Neuronal stem cell (in vitro differentiated cells): ENCODE results near the gene SLBP.
A peak's percentile ranks its signal among the peaks of the same experiment; 100 is the strongest.

Source experiments
- DNase-seq: peaks from one replicate; pipeline ENCODE4 v3.0.0-alpha.2; 2013; ENCODE audit warnings: low spot score
- H2AFZ ChIP-seq: one replicate; pipeline ENCODE4 v1.6.1; 2013; ENCODE audit warnings: mild to moderate bottlenecking, low read length, inconsistent platforms
- H2AK5ac ChIP-seq: 2 replicates; pipeline ENCODE4 v1.6.1; 2013; ENCODE audit warnings: low read depth, mild to moderate bottlenecking, inconsistent platforms, low read length, moderate library complexity, mixed read lengths
- H2BK120ac ChIP-seq: 2 replicates; pipeline ENCODE4 v1.6.1; 2013; ENCODE audit warnings: low read depth, mild to moderate bottlenecking, inconsistent platforms, low read length, moderate library complexity, mixed read lengths
- H2BK12ac ChIP-seq: one replicate; pipeline ENCODE4 v1.6.1; 2013; ENCODE audit warnings: low read length, inconsistent platforms
- H2BK15ac ChIP-seq: 2 replicates; pipeline ENCODE4 v1.6.1; 2013; ENCODE audit warnings: mild to moderate bottlenecking, low read length, inconsistent platforms, mixed read lengths
- H2BK5ac ChIP-seq: one replicate; pipeline ENCODE4 v1.6.1; 2013; ENCODE audit warnings: inconsistent platforms, mild to moderate bottlenecking, low read length, moderate library complexity
- H3K14ac ChIP-seq: one replicate; pipeline ENCODE4 v1.6.1; 2013; ENCODE audit warnings: low read length, inconsistent platforms
- H3K18ac ChIP-seq: 2 replicates; pipeline ENCODE4 v1.6.1; 2013; ENCODE audit warnings: low read length, inconsistent platforms
- H3K23ac ChIP-seq: 2 replicates; pipeline ENCODE4 v1.6.1; 2013; ENCODE audit warnings: low read depth, mild to moderate bottlenecking, mixed read lengths, low read length, inconsistent platforms; ENCODE audit not compliant: poor library complexity
- H3K27ac ChIP-seq: replicated peaks from 3 replicates; pipeline ENCODE4 v1.5.1; 2013; ENCODE audit warnings: low read length, inconsistent platforms
- H3K27me3 ChIP-seq, 3 experiments: 2 replicates each; pipeline ENCODE4 v1.6.1; 2013; ENCODE audit warnings: low read length in 3 of 3, mild to moderate bottlenecking in 2 of 3, inconsistent platforms in 1 of 3, low read depth in 1 of 3, mixed read lengths in 1 of 3, moderate library complexity in 1 of 3; ENCODE audit not compliant: control insufficient read depth in 3 of 3, insufficient read depth in 3 of 3
- H3K36me3 ChIP-seq, 2 donors: replicated peaks in 1 of 2; 2 replicates each; pipeline ENCODE4 v1.6.1; 2013; ENCODE audit warnings: low read length in 2 of 2; ENCODE audit not compliant: control insufficient read depth in 2 of 2, insufficient read depth in 2 of 2
- H3K4ac ChIP-seq: 2 replicates; pipeline ENCODE4 v1.6.1; 2013; ENCODE audit warnings: inconsistent platforms, mild to moderate bottlenecking, low read length, moderate library complexity
- H3K4me1 ChIP-seq, 2 donors: 1 replicate in 1 of 2; 2 replicates in 1 of 2; pipeline ENCODE4 v1.6.1; 2013; ENCODE audit warnings: low read length in 2 of 2, low read depth in 1 of 2; ENCODE audit not compliant: control insufficient read depth in 2 of 2, insufficient read depth in 1 of 2
- H3K4me2 ChIP-seq: one replicate; pipeline ENCODE4 v1.6.1; 2013; ENCODE audit warnings: mild to moderate bottlenecking, low read length, inconsistent platforms; ENCODE audit not compliant: insufficient read depth, poor library complexity, severe bottlenecking
- H3K4me3 ChIP-seq, 2 donors: 2 replicates each; pipeline ENCODE4 v1.5.1; 2013; ENCODE audit warnings: low read length in 2 of 2, mild to moderate bottlenecking in 2 of 2, inconsistent platforms in 1 of 2, moderate library complexity in 1 of 2
- H3K79me1 ChIP-seq: one replicate; pipeline ENCODE4 v1.6.1; 2013; ENCODE audit warnings: low read depth, mild to moderate bottlenecking, inconsistent platforms, low read length, moderate library complexity
- H3K9ac ChIP-seq: one replicate; pipeline ENCODE4 v1.6.1; 2013; ENCODE audit warnings: mild to moderate bottlenecking, low read depth, low read length, inconsistent platforms; ENCODE audit not compliant: poor library complexity
- H3K9me3 ChIP-seq, 2 donors: replicated peaks in 1 of 2; 2 replicates each; pipeline versions ENCODE3 to v1.6.1; 2013; ENCODE audit warnings: low read length in 2 of 2, mild to moderate bottlenecking in 2 of 2, inconsistent platforms in 1 of 2, low read depth in 1 of 2, mixed read lengths in 1 of 2, moderate library complexity in 1 of 2; ENCODE audit not compliant: control insufficient read depth in 2 of 2, insufficient read depth in 1 of 2
- H4K8ac ChIP-seq: one replicate; pipeline ENCODE4 v1.6.1; 2013; ENCODE audit warnings: low read depth, mild to moderate bottlenecking, inconsistent platforms, low read length, moderate library complexity
- H4K91ac ChIP-seq: one replicate; pipeline ENCODE4 v1.6.1; 2013; ENCODE audit warnings: low read length, low read depth, mild to moderate bottlenecking, inconsistent platforms; ENCODE audit not compliant: poor library complexity
- WGBS, 2 donors: extraction: QIAGEN DNeasy Blood & Tissue Kit; methylation state at CpG; one replicate each; pipeline ENCODE4 v1.1.7; 2013; ENCODE audit warnings: missing lambda C conversion rate in 2 of 2, mixed read lengths in 1 of 2; ENCODE audit not compliant: insufficient read length in 2 of 2, insufficient replicate concordance in 1 of 2; ENCODE audit errors: extremely low coverage in 2 of 2; 5-methylcytosine and 5-hydroxymethylcytosine counted together

SLBP gene

GRCh38 chr4:1759818-1760223 is 47.7 kb upstream of the SLBP start:
- Histone ChIP-seq H3K4me3 (no peak overlapping the region), H3K4me1 (peaks cover 17 to 44% of the 10 kb centered on the region in 2 donors), H3K79me1 (peaks cover 2% of the 10 kb centered on the region), H2BK12ac (peak overlapping the region; percentile 97), H3K4ac (peak overlapping the region; percentile 95), H4K8ac (peak overlapping the region; percentile 82), H2BK15ac (peak overlapping the region; percentile 97), H3K9ac (no peak overlapping the region), H3K27ac (no peak overlapping the region), H3K9me3 (no peaks in the 10 kb centered on the region), H3K27me3 (peaks cover 0 to 26% (median 17%) of the 10 kb centered on the region in 3 experiments), H2BK120ac (peak overlapping the region; percentile 54), H3K4me2 (peak overlapping the region; percentile 18), H2AK5ac (peak overlapping the region; percentile 91), H3K23ac (peak overlapping the region; percentile 73), H4K91ac (no peak overlapping the region), H2AFZ (peak overlapping the region; percentile 29), H2BK5ac (peak overlapping the region; percentile 93), H3K14ac (peak overlapping the region; percentile 97), H3K18ac (peak overlapping the region; percentile 97), H3K36me3 (no peaks in the 10 kb centered on the region)
- whole genome bisulfite sequencing, 2 donors = no CpG with 5 or more reads among the region's 13 CpGs
- DNase-seq = no peak

DNA sequence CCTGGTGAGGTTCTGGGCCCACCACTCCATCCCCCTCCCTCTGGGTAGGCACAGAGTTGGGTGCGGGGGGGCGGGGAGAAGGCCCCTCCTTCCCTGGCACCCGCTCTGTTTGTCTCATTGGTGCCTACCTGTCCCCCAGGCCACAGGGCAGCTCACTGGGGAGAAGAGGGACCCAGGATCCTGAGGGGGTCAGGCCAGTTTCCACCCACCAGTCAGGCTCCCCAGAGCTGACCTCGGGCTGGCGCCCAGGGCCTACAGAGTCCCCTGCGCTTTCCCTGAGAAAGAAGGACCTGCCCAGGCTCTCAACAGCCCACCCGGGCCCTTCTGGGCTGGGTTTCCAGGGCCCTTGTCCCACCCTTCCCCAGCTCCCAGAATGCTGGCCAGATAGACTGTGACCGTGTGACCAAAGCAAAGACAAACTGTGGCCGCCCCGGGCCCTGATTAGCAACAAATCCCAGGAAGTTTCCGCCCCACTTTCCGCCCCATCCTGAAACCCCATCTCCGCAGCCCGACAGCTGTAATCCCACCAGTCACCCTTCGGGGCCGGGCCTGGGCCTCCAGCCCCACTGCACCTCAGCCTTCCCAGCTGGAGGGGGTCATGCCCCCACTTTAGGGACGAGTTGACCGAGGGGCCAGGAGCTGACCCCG is 47.2 kb upstream of the SLBP start:
- no peak overlapping the region for H2BK120ac ChIP-seq
- no peak overlapping the region for H4K91ac ChIP-seq
- H2BK5ac ChIP-seq = peak overlapping the region; percentile 93
- no peaks in the 10 kb centered on the region for H3K9me3 ChIP-seq
- no peaks in the 10 kb centered on the region for H3K36me3 ChIP-seq
- H3K4me2 ChIP-seq = no peak overlapping the region
- H3K9ac ChIP-seq = no peak overlapping the region
- peaks cover 18 to 44% of the 10 kb centered on the region in 2 donors for H3K4me1 ChIP-seq
- peaks cover 2% of the 10 kb centered on the region for H3K79me1 ChIP-seq
- no peak overlapping the region for H3K27ac ChIP-seq
- H3K18ac ChIP-seq = peak overlapping the region; percentile 97
- no peak overlapping the region for H3K4me3 ChIP-seq
- peak overlapping the region; percentile 97 for H3K14ac ChIP-seq
- peak overlapping the region; percentile 97 for H2BK12ac ChIP-seq
- peak overlapping the region; percentile 97 for H2BK15ac ChIP-seq
- no peak for DNase-seq
- no peak overlapping the region for H4K8ac ChIP-seq
- peak overlapping the region; percentile 91 for H2AK5ac ChIP-seq
- peak overlapping the region; percentile 29 for H2AFZ ChIP-seq
- no peak overlapping the region for H3K23ac ChIP-seq
- no peak overlapping the region for H3K4ac ChIP-seq
- H3K27me3 ChIP-seq = peaks cover 0 to 25% (median 13%) of the 10 kb centered on the region in 3 experiments
- WGBS, 2 donors = no CpG with 5 or more reads among the region's 19 CpGs

GRCh38 chr4:1758306-1759121 is 46.4 kb upstream of the SLBP start:
- peak overlapping the region; percentile 80 for H3K18ac ChIP-seq
- H3K4me1 ChIP-seq = peaks cover 21 to 45% of the 10 kb centered on the region in 2 donors
- no peak overlapping the region for H3K4ac ChIP-seq
- peak overlapping the region; percentile 91 for H2AK5ac ChIP-seq
- H3K27ac ChIP-seq = no peak overlapping the region
- no peak overlapping the region for H2BK120ac ChIP-seq
- peak overlapping the region; percentile 93 for H2BK5ac ChIP-seq
- peaks cover 0 to 17% (median 7%) of the 10 kb centered on the region in 3 experiments for H3K27me3 ChIP-seq
- no peak overlapping the region for H3K4me3 ChIP-seq
- H2AFZ ChIP-seq = no peak overlapping the region
- H3K23ac ChIP-seq = peak overlapping the region; percentile 2
- H3K36me3 ChIP-seq = no peaks in the 10 kb centered on the region
- H4K8ac ChIP-seq = no peak overlapping the region
- WGBS, 2 donors = no CpG with 5 or more reads among the region's 27 CpGs
- H3K4me2 ChIP-seq = no peak overlapping the region
- no peaks in the 10 kb centered on the region for H3K9me3 ChIP-seq
- H3K79me1 ChIP-seq = peaks cover 2% of the 10 kb centered on the region
- peak overlapping the region; percentile 67 for H3K9ac ChIP-seq
- peak overlapping the region; percentile 97 for H2BK15ac ChIP-seq
- H2BK12ac ChIP-seq = peak overlapping the region; percentile 47
- H3K14ac ChIP-seq = peak overlapping the region; percentile 25
- DNase-seq = no peak
- H4K91ac ChIP-seq = no peak overlapping the region

DNA sequence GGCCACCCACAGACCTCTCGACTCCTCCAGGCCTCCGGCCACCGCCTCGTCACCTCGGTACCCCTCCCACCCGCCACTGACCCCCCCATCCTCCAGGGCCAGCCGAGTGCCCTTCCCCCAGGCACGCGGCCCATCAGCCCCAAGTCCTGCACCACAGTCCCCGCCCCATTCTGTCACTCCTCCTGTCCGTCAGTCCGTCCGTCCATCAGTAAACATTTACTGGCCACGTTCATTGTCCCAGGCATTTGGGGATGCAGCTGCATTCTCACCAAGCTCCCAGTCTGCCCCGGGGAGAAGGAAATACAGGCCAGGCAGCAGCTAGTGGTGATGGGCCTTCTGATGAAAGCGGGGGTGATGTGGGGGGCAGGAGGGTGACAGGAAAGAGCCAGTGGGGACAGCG is 45.7 kb upstream of the SLBP start:
- WGBS, 2 donors = no CpG with 5 or more reads among the region's 17 CpGs
- no peak overlapping the region for H3K4me2 ChIP-seq
- no peak overlapping the region for H2BK120ac ChIP-seq
- no peak overlapping the region for H2BK12ac ChIP-seq
- peak overlapping the region; percentile 2 for H3K23ac ChIP-seq
- H4K91ac ChIP-seq = no peak overlapping the region
- H3K4ac ChIP-seq = no peak overlapping the region
- H3K79me1 ChIP-seq = peaks cover 2% of the 10 kb centered on the region
- peak overlapping the region; percentile 5 for H2AFZ ChIP-seq
- no peak for DNase-seq
- no peaks in the 10 kb centered on the region for H3K9me3 ChIP-seq
- H3K18ac ChIP-seq = no peak overlapping the region
- peak overlapping the region; percentile 25 for H3K14ac ChIP-seq
- H4K8ac ChIP-seq = no peak overlapping the region
- peaks cover 0 to 17% (median 5%) of the 10 kb centered on the region in 3 experiments for H3K27me3 ChIP-seq
- H2BK15ac ChIP-seq = peak overlapping the region; percentile 97
- H3K4me1 ChIP-seq = peaks cover 21 to 45% of the 10 kb centered on the region in 2 donors
- no peak overlapping the region for H2BK5ac ChIP-seq
- no peak overlapping the region for H3K27ac ChIP-seq
- H2AK5ac ChIP-seq = peak overlapping the region; percentile 91
- H3K9ac ChIP-seq = no peak overlapping the region
- H3K36me3 ChIP-seq = no peaks in the 10 kb centered on the region
- no peak overlapping the region for H3K4me3 ChIP-seq
